Neural crest cell (in vitro differentiated cells): Measurements from ENCODE around the gene MYO5C. TPM values are rescaled to one million over a fixed set of nuclear protein-coding genes. Genes with fewer than 3 reads are reported as not detected.

ENCODE experiments used
- DNase-seq: peaks from one replicate; pipeline ENCODE4 v3.0.0; 2021; ENCODE audit warnings: low read depth, mixed read lengths, low spot score
- H3K27ac Mint-ChIP-seq: one replicate; pipeline ENCODE4 v1.8.0; 2021; ENCODE audit warnings: mild to moderate bottlenecking, mixed read lengths; ENCODE audit not compliant: unreplicated experiment
- H3K27me3 Mint-ChIP-seq: 2 replicates; pipeline ENCODE4 v1.8.0; 2021; ENCODE audit warnings: low read depth, mild to moderate bottlenecking, mixed read lengths
- H3K36me3 Mint-ChIP-seq: 2 replicates; pipeline ENCODE4 v1.8.0; 2021; ENCODE audit warnings: low read depth, mild to moderate bottlenecking, mixed read lengths
- H3K4me1 Mint-ChIP-seq: 2 replicates; pipeline ENCODE4 v1.8.0; 2021; ENCODE audit warnings: mixed read lengths
- H3K4me3 Mint-ChIP-seq: one replicate; pipeline ENCODE4 v1.8.0; 2021; ENCODE audit warnings: mild to moderate bottlenecking, mixed read lengths
- H3K9me3 Mint-ChIP-seq: 2 replicates; pipeline ENCODE4 v1.8.0; 2021; ENCODE audit warnings: mixed read lengths
- total RNA-seq: library from RNA; stranded (reverse); gene quantifications from 2 replicates; pipeline ENCODE4 v1.2.1, GENCODE V29; 2021
- TF ChIP-seq, protein P1 (sequence below): fragments of 200-600 bp; sonication (generic); conservative IDR thresholded peaks from 2 replicates; pipeline ENCODE4 v1.5.0; 2021; ENCODE audit warnings: antibody characterized with exemption, mild to moderate bottlenecking

MYO5C gene
- total RNA-seq, 1 donor from 2014 or later, result 7.7 TPM

DNA sequence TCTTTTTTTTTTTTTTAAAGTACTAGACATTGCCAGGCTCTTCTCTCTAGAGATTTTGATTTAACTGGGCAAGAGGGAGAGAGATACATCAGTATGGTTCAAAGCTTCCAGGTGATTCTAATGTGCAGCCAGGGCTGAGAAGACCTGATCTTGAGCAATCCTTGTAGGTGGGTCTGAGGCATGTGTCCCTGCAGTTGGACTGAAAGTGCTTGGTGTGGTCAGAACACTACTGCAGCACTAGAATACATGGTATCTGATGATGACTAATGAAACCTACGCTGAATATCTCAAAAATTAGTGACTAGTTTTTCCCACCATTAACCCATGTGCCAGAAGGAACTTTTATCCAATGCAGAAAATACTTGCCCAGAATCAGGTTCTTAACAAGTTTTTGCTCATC lies 34.4 kb upstream of the MYO5C start:
- Mint-ChIP-seq H3K4me3 (no peak overlapping the region), H3K4me1 (no peaks in the 10 kb centered on the region), H3K36me3 (peaks cover 3% of the 10 kb centered on the region), H3K27ac (no peak overlapping the region), H3K9me3 (no peaks in the 10 kb centered on the region), H3K27me3 (no peaks in the 10 kb centered on the region)
- TF ChIP-seq, protein P1, sequence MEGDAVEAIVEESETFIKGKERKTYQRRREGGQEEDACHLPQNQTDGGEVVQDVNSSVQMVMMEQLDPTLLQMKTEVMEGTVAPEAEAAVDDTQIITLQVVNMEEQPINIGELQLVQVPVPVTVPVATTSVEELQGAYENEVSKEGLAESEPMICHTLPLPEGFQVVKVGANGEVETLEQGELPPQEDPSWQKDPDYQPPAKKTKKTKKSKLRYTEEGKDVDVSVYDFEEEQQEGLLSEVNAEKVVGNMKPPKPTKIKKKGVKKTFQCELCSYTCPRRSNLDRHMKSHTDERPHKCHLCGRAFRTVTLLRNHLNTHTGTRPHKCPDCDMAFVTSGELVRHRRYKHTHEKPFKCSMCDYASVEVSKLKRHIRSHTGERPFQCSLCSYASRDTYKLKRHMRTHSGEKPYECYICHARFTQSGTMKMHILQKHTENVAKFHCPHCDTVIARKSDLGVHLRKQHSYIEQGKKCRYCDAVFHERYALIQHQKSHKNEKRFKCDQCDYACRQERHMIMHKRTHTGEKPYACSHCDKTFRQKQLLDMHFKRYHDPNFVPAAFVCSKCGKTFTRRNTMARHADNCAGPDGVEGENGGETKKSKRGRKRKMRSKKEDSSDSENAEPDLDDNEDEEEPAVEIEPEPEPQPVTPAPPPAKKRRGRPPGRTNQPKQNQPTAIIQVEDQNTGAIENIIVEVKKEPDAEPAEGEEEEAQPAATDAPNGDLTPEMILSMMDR, result no peak
- no peak for DNase-seq

- H3K9me3 Mint-ChIP-seq, result no peaks in the 10 kb centered on the region
- no peak overlapping the region for H3K27ac Mint-ChIP-seq
- TF ChIP-seq, protein P1, result no peak
- no peak for DNase-seq
- H3K36me3 Mint-ChIP-seq, result no peaks in the 10 kb centered on the region
- no peak overlapping the region for H3K4me3 Mint-ChIP-seq
- no peaks in the 10 kb centered on the region for H3K27me3 Mint-ChIP-seq
- no peaks in the 10 kb centered on the region for H3K4me1 Mint-ChIP-seq
Observed at GRCh38 chr15:52329150-52329549, 33.5 kb upstream of the MYO5C start.

- DNase-seq, result no peak
- H3K4me1 Mint-ChIP-seq, result no peaks in the 10 kb centered on the region
- H3K9me3 Mint-ChIP-seq, result no peaks in the 10 kb centered on the region
- no peak overlapping the region for H3K27ac Mint-ChIP-seq
- no peak overlapping the region for H3K4me3 Mint-ChIP-seq
- TF ChIP-seq, protein P1, result no peak
- H3K36me3 Mint-ChIP-seq, result no peaks in the 10 kb centered on the region
- H3K27me3 Mint-ChIP-seq, result no peaks in the 10 kb centered on the region
Observed at GRCh38 chr15:52328680-52329079, 33.1 kb upstream of the MYO5C start.

DNA sequence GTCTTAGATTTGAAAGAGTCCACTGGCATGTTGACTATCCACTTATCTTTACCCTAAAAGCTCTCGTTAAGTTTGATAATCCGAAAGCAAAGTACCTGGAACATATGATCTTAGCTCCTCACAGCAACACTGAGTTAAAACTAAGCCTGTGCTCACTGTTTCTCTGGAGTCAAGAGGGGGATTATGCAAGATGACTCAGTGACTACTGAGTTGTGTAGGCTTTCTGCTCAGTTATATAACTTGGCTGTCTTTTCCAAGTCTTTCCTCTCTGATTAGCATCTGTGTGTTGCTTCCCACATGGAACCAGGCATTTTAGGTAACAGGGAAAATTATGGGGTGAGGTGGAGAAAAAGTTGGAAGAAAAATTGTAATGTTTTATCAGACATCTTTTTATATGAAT lies 31.2 kb upstream of the MYO5C start:
- H3K9me3 Mint-ChIP-seq, result no peaks in the 10 kb centered on the region
- TF ChIP-seq, protein P1, result no peak
- no peak for DNase-seq
- no peaks in the 10 kb centered on the region for H3K4me1 Mint-ChIP-seq
- no peaks in the 10 kb centered on the region for H3K36me3 Mint-ChIP-seq
- no peak overlapping the region for H3K27ac Mint-ChIP-seq
- no peaks in the 10 kb centered on the region for H3K27me3 Mint-ChIP-seq
- no peak overlapping the region for H3K4me3 Mint-ChIP-seq

DNA sequence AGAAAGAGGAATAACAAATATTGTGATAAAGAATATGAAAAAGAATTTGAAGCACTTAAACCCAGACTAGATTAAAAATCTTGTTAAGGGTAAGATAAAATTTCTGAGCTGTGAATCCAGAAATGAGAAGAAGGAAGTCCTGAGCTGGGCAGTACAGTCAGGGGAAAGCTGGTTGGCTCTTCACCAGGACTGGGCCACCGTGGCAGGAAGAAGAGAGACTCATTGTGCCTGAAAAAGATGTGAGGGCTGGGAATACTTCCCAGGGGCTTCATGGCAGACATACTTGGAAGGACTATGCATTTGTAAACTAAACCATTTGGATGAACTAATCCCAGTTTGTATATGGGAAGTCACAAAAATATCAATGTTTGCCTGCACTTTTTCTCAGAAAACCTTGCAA lies 28.5 kb upstream of the MYO5C start:
- TF ChIP-seq, protein P1, result no peak
- H3K27ac Mint-ChIP-seq, result no peak overlapping the region
- H3K27me3 Mint-ChIP-seq, result no peaks in the 10 kb centered on the region
- no peak overlapping the region for H3K4me3 Mint-ChIP-seq
- no peaks in the 10 kb centered on the region for H3K9me3 Mint-ChIP-seq
- H3K36me3 Mint-ChIP-seq, result peaks cover 4% of the 10 kb centered on the region
- no peak for DNase-seq
- no peaks in the 10 kb centered on the region for H3K4me1 Mint-ChIP-seq
